GM23338 (cell line): ENCODE measurements around the gene TMEM132D.

Experiments used
- EZH2 ChIP-seq: fragments of 200-600 bp; sonication (generic); IDR thresholded peaks from one replicate; pipeline ENCODE4 v1.8.0; 2017; ENCODE audit warnings: antibody characterized with exemption, mild to moderate bottlenecking, low read depth; ENCODE audit not compliant: unreplicated experiment
- TF ChIP-seq, protein P1 (sequence below), 2 experiments: fragments of 200-600 bp in 1 of 2; sonication (generic) in 1 of 2; conservative IDR thresholded peaks; 2 replicates each; pipeline versions ENCODE4 v1.5.1 to v1.6.1; 2016 to 2017; ENCODE audit warnings: antibody characterized with exemption in 2 of 2, low read depth in 2 of 2, mild to moderate bottlenecking in 2 of 2, moderate library complexity in 1 of 2

DNA sequence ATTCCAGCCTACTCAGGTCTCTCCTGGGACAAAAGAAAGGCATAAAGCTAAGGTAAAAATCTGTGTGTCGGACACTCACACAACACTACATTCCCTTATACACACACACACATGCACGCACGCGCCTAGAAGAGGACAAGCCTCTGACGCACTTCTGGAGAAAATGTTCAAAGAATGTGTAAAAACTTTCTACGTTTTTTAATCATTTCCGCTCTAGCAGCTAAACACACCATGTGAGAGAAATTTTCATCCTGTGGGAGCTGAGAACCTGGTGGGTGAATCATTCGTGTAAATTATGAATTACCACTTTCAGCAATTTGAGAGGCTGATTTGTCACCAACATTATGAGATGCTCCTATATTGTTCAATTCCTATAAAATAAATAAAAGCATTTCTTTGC, 494.5 kb downstream of the TMEM132D start:
- TF ChIP-seq, protein P1, sequence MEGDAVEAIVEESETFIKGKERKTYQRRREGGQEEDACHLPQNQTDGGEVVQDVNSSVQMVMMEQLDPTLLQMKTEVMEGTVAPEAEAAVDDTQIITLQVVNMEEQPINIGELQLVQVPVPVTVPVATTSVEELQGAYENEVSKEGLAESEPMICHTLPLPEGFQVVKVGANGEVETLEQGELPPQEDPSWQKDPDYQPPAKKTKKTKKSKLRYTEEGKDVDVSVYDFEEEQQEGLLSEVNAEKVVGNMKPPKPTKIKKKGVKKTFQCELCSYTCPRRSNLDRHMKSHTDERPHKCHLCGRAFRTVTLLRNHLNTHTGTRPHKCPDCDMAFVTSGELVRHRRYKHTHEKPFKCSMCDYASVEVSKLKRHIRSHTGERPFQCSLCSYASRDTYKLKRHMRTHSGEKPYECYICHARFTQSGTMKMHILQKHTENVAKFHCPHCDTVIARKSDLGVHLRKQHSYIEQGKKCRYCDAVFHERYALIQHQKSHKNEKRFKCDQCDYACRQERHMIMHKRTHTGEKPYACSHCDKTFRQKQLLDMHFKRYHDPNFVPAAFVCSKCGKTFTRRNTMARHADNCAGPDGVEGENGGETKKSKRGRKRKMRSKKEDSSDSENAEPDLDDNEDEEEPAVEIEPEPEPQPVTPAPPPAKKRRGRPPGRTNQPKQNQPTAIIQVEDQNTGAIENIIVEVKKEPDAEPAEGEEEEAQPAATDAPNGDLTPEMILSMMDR (conservative IDR thresholded peaks at IDR 0.05; ENCODE audit: low read depth in 2 of 2) = no peak
- TF ChIP-seq EZH2 = no peak
